GM21717 (cell line): ENCODE measurements around the gene EPHX1.
A peak's percentile ranks its signal among the peaks of the same experiment; 100 is the strongest.
"Not testable (repeated sequence)": the region's sequence is repeated elsewhere in the genome, so short reads cannot be mapped to it uniquely, and the experiment has no call there.

Experiments
- ATAC-seq: cut with Tn5 transposase; IDR thresholded peaks from one replicate; pipeline ENCODE4 v1.9.1; 2021; ENCODE audit warnings: mild to moderate bottlenecking, moderate library complexity; ENCODE audit not compliant: unreplicated experiment

Gene EPHX1

GRCh38 chr1:225809842-225810578 is at the start of gene EPHX1:
TSS of gene EPHX1 (plus strand) at chr1:225810124. CDS start at chr1:225828730, 18,606 bp downstream.
- ATAC-seq = peak; percentile 99

- ATAC-seq = no peak
Measured at GRCh38 chr1:225760531-225760930, 49.4 kb upstream of the EPHX1 start.

- ATAC-seq = not testable (repeated sequence)
Measured at GRCh38 chr1:225761395-225761794, 48.5 kb upstream of the EPHX1 start.

- no peak for ATAC-seq
Measured at GRCh38 chr1:225762002-225762441, 47.9 kb upstream of the EPHX1 start.

- ATAC-seq = no peak
Measured at GRCh38 chr1:225762444-225762843, 47.5 kb upstream of the EPHX1 start.

DNA sequence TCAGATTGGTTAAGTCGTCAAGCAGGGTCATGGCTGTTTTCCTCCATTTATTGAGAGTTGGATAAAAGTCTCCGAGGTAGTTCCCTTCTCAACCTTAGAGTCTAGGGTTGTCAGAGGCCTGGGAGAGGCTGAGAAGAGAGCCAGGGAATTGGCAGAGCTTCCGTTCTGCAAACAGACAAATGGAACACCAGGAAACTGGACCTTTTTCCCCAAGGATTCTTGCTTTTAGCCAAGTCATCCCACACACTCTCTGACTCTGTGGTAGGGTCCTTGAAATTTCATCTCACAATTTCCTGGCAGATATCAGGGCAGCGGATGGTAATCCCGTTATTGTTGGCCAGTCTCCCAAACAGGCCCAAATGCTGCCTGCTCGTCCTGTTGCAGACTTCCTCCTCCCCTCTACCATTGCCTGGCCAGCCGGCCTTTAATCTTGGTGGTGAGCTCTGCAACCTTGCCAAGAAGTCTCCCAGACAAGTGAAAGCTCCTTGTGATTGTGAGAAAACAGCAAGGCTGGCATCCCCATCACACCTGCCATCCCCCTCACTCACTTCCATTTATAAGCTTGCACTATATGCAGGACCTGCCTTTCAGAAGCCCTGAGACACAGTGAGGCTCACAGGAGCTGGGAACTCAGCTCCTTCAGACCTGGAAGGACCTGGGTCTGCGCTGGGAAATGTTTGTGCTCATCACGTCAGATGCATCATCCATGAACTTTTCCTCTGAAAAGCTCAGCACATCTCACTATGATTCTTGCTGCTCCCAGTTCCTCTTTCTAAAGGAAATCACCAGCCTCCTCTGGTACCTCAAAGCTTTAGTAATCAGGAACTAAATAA is 46.0 kb upstream of the EPHX1 start:
- ATAC-seq = no peak

- no peak for ATAC-seq
Measured at GRCh38 chr1:225765982-225766674, 43.8 kb upstream of the EPHX1 start.

- no peak for ATAC-seq
Measured at GRCh38 chr1:225766967-225767633, 42.8 kb upstream of the EPHX1 start.

- ATAC-seq = no peak
Measured at GRCh38 chr1:225767634-225768540, 42.0 kb upstream of the EPHX1 start.

DNA sequence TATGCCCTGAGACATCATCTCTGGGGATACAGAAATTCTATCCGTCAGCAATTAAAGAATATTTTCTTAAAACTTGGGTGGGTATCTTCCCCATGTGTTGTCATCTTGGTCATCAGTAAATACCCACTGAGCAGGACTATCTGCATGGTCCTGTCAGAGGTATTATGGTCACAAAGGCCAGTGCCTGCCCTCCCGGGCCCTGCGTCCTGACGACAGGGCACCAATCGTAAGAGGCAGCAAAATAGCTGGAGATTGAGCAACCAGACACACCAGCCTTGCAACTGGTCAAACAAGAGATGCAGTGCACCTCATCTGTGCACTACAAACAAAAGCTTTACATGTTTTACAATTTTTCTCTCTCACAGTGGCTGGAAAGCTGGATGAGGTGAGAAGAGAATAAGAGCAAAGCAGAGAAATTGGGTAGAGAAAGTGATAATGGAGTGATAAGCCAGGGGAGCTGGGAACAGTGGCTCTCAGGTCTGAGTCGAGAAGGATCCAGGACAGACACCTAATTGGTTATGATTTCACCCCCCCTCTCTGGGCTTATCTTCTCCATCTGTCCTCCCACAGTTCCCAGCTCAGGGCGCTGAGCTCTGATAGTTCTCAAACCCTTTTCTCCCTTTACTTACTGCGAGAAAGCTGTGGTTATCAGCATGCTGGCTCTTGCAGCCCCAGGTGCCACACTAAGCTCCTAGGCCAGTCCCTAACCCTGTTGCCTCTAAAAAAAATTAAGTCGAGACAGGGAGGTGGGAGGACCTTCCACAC is 41.1 kb upstream of the EPHX1 start:
- no peak for ATAC-seq

DNA sequence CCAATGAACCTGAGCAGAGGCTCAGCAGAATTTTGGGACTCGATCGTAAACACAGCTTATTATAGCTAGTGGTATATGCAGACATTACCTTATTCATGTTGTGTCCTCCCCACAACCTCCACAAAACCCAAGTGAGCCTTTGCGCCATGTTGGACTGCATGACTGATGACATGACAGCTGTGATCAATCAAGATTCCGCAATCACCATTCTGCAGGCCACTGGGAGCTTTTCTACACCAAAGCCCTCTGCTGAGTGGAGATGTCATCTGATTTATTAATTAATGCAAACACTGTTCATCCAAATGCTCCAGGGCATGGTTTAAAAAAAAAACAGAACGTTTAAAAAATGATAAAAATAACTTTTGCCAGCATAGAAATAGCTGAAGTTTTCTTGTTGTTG is 40.2 kb upstream of the EPHX1 start:
- ATAC-seq = no peak

- ATAC-seq = no peak
Measured at GRCh38 chr1:225770561-225771248, 39.2 kb upstream of the EPHX1 start.

GRCh38 chr1:225771661-225772322 is 38.1 kb upstream of the EPHX1 start:
- ATAC-seq = no peak

- no peak for ATAC-seq
Measured at GRCh38 chr1:225772323-225772768, 37.6 kb upstream of the EPHX1 start.

DNA sequence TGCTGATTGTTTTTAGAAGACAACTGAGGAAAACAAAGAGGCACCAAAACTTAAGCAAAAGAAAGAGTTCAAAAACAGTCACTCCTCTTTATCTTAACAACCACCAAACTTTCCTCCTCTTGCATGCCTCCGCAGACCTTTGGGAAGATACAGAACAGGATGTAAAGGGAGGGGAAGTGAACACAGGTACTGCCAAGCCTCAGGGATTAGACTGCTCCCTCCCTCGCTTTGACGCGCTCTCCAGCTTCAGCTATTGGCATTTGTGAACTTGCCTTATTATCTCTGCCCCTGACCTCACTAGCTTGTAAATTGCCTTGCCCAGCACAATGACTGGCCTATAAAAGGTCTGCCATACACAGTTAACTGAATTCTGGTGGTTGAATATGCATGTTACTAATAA is 37.1 kb upstream of the EPHX1 start:
- ATAC-seq = no peak

- no peak for ATAC-seq
Measured at GRCh38 chr1:225774281-225775147, 35.4 kb upstream of the EPHX1 start.

DNA sequence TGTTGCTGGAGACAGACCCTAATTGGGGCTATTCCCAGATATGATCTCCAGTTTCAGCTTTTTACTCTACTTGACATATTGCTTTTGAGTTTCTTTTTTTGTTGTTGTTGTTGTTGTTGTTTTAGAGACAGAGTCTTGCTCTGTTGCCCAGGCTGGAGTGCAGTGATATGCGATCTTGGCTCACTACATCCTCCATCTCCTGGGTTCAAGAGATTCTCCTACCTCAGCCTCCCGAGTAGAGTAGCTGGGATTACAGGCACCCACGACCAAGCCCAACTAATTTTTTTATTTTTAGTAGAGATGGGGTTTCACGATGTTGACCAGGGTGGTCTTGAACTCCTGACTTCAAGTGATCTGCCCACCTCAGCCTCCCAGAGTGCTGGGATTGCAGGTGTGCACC is 33.6 kb upstream of the EPHX1 start:
- ATAC-seq = no peak
